Esophagus (tissue), 2 donors: ENCODE measurements around the gene ZNF496. TPM values are rescaled to one million over a fixed set of nuclear protein-coding genes. Genes with fewer than 3 reads are reported as not detected.

Experiments used
- H3K27ac ChIP-seq, 2 donors: one replicate each; pipeline ENCODE4 v1.5.1; 2013; ENCODE audit warnings: low read depth in 2 of 2, mild to moderate bottlenecking in 2 of 2, inconsistent platforms in 1 of 2, low read length in 1 of 2, moderate library complexity in 1 of 2
- H3K27me3 ChIP-seq, 2 donors: one replicate each; pipeline ENCODE4 v1.6.1; 2013; ENCODE audit warnings: low read length in 2 of 2, control low read depth in 1 of 2, mild to moderate bottlenecking in 1 of 2; ENCODE audit not compliant: insufficient read depth in 2 of 2, control insufficient read depth in 1 of 2
- H3K36me3 ChIP-seq, 2 donors: one replicate each; pipeline ENCODE4 v1.6.1; 2013; ENCODE audit warnings: low read length in 1 of 2; ENCODE audit not compliant: control insufficient read depth in 2 of 2, insufficient read depth in 2 of 2
- H3K4me1 ChIP-seq, 2 donors: one replicate each; pipeline ENCODE4 v1.6.1; 2013; ENCODE audit warnings: low read length in 1 of 2; ENCODE audit not compliant: control insufficient read depth in 2 of 2, insufficient read depth in 2 of 2
- H3K4me3 ChIP-seq, 2 donors: one replicate each; pipeline ENCODE4 v1.5.1; 2013; ENCODE audit warnings: low read length in 2 of 2, mild to moderate bottlenecking in 2 of 2, low read depth in 1 of 2, moderate library complexity in 1 of 2
- H3K9me3 ChIP-seq, 2 donors: one replicate each; pipeline ENCODE4 v1.6.1; 2013; ENCODE audit warnings: mild to moderate bottlenecking in 2 of 2, low read depth in 1 of 2, low read length in 1 of 2, moderate library complexity in 1 of 2; ENCODE audit not compliant: control insufficient read depth in 2 of 2, insufficient read depth in 1 of 2
- WGBS, 2 donors: extraction: QIAGEN DNeasy Blood & Tissue Kit; methylation state at CpG; one replicate each; pipeline ENCODE4 v1.1.7; 2013; 5-methylcytosine and 5-hydroxymethylcytosine counted together
- polyA plus RNA-seq, 2 donors: library from polyadenylated mRNA; stranded (reverse); fragments of 200-250 nt; gene quantifications; one replicate each; pipeline ENCODE4 v1.2.3, GENCODE V29; 2013
- donor health status: healthy with polysubstance abuse.
- donor health status: Bipolar disorder and iron deficiency.

ZNF496 gene
- polyA plus RNA-seq, 2 donors, result 3.7 to 3.8 TPM

GRCh38 chr1:247343801-247344200 lies 12.1 kb upstream of the ZNF496 start:
- Histone ChIP-seq H3K9me3 (no peaks in the 10 kb centered on the region), H3K4me1 (no peaks in the 10 kb centered on the region), H3K4me3 (no peak overlapping the region), H3K27ac (no peak overlapping the region), H3K27me3 (no peaks in the 10 kb centered on the region), H3K36me3 (no peaks in the 10 kb centered on the region)
- 83 to 100% methylated on average over 1 of the region's 1 CpG for WGBS, 2 donors

GRCh38 chr1:247338723-247339275 lies 7.1 kb upstream of the ZNF496 start:
- no peak overlapping the region for H3K4me3 ChIP-seq
- no peaks in the 10 kb centered on the region for H3K27me3 ChIP-seq
- no peak overlapping the region for H3K27ac ChIP-seq
- H3K36me3 ChIP-seq, result no peaks in the 10 kb centered on the region
- H3K9me3 ChIP-seq, result no peaks in the 10 kb centered on the region
- no peaks in the 10 kb centered on the region for H3K4me1 ChIP-seq
- WGBS, 2 donors, result 68 to 78% methylated on average over 3 of the region's 3 CpGs

GRCh38 chr1:247337961-247338360 lies 6.3 kb upstream of the ZNF496 start:
- 89% methylated on average over 11 of the region's 11 CpGs for WGBS, 2 donors
- H3K4me1 ChIP-seq, result peaks cover 0 to 4% of the 10 kb centered on the region in 2 donors

GRCh38 chr1:247337250-247337746 lies 5.6 kb upstream of the ZNF496 start:
- Histone ChIP-seq H3K27me3 (no peaks in the 10 kb centered on the region), H3K4me1 (peaks cover 0 to 7% of the 10 kb centered on the region in 2 donors), H3K36me3 (no peaks in the 10 kb centered on the region), H3K9me3 (no peaks in the 10 kb centered on the region), H3K4me3 (no peak overlapping the region), H3K27ac (no peak overlapping the region)
- WGBS, 2 donors, result 72 to 79% methylated on average over 10 of the region's 10 CpGs

More at GRCh38 chr1:247337961-247338360, 6.3 kb upstream of the ZNF496 start:
- Histone ChIP-seq H3K36me3 (no peaks in the 10 kb centered on the region), H3K27me3 (no peaks in the 10 kb centered on the region), H3K27ac (no peak overlapping the region), H3K9me3 (no peaks in the 10 kb centered on the region), H3K4me3 (no peak overlapping the region)

GRCh38 chr1:247336390-247336789 lies 4.7 kb upstream of the ZNF496 start:
- H3K4me1 ChIP-seq, result peaks cover 0 to 8% of the 10 kb centered on the region in 2 donors
- H3K27me3 ChIP-seq, result no peaks in the 10 kb centered on the region
- no peak overlapping the region for H3K4me3 ChIP-seq
- 90 to 91% methylated on average over 7 of the region's 7 CpGs for WGBS, 2 donors
- H3K9me3 ChIP-seq, result no peaks in the 10 kb centered on the region
- H3K36me3 ChIP-seq, result no peaks in the 10 kb centered on the region
- H3K27ac ChIP-seq, result no peak overlapping the region

GRCh38 chr1:247335882-247336281 lies 4.2 kb upstream of the ZNF496 start:
- H3K9me3 ChIP-seq, result no peaks in the 10 kb centered on the region
- H3K4me3 ChIP-seq, result no peak overlapping the region
- no peak overlapping the region for H3K27ac ChIP-seq
- WGBS, 2 donors, result 69 to 70% methylated on average over 11 of the region's 11 CpGs
- peaks cover 0 to 8% of the 10 kb centered on the region in 2 donors for H3K4me1 ChIP-seq
- H3K36me3 ChIP-seq, result no peaks in the 10 kb centered on the region
- no peaks in the 10 kb centered on the region for H3K27me3 ChIP-seq

GRCh38 chr1:247334378-247335133 lies 2.9 kb upstream of the ZNF496 start:
- Histone ChIP-seq H3K4me3 (no peak overlapping the region), H3K4me1 (peaks cover 0 to 15% of the 10 kb centered on the region in 2 donors), H3K36me3 (peaks cover 0 to 1% of the 10 kb centered on the region in 2 donors), H3K27ac (no peak overlapping the region), H3K27me3 (no peaks in the 10 kb centered on the region), H3K9me3 (no peaks in the 10 kb centered on the region)
- 88% methylated on average over 11 of the region's 11 CpGs for WGBS, 2 donors

GRCh38 chr1:247332623-247333361 lies 1.1 kb upstream of the ZNF496 start:
- H3K4me3 ChIP-seq, result peak overlapping the region; percentile 86 to 90
- H3K36me3 ChIP-seq, result peaks cover 2 to 3% of the 10 kb centered on the region in 2 donors
- no peaks in the 10 kb centered on the region for H3K9me3 ChIP-seq
- H3K27ac ChIP-seq, result peak overlapping the region; percentile 82 to 88
- 22 to 24% methylated on average over 28 of the region's 28 CpGs for WGBS, 2 donors
- no peaks in the 10 kb centered on the region for H3K27me3 ChIP-seq
- peaks cover 0 to 15% of the 10 kb centered on the region in 2 donors for H3K4me1 ChIP-seq

GRCh38 chr1:247332215-247332622 lies 552 bp upstream of the ZNF496 start:
- no peaks in the 10 kb centered on the region for H3K9me3 ChIP-seq
- peak overlapping the region; percentile 82 to 88 for H3K27ac ChIP-seq
- H3K4me3 ChIP-seq, result peak overlapping the region; percentile 86 to 90
- H3K27me3 ChIP-seq, result no peaks in the 10 kb centered on the region
- 1% methylated on average over 38 of the region's 38 CpGs for WGBS, 2 donors
- peaks cover 0 to 15% of the 10 kb centered on the region in 2 donors for H3K4me1 ChIP-seq
- H3K36me3 ChIP-seq, result peaks cover 2 to 3% of the 10 kb centered on the region in 2 donors
